MM.1S (cell line): Measurements from ENCODE around the gene MAGI3.

Experiments
- DNase-seq: peaks from one replicate; pipeline ENCODE4 v3.0.0-alpha.2; 2015
- H2AFZ ChIP-seq: fragments of 300-600 bp; sonication (generic); 2 replicates; pipeline ENCODE4 v1.6.0; 2016; ENCODE audit warnings: antibody characterized with exemption, low read length
- H3F3A ChIP-seq: fragments of 300-600 bp; sonication (generic); 2 replicates; pipeline ENCODE4 v1.6.1; 2016; ENCODE audit warnings: mild to moderate bottlenecking, antibody characterized with exemption, low read length, moderate library complexity, mixed read lengths; ENCODE audit not compliant: insufficient read depth
- H3K27ac ChIP-seq: fragments of 300-600 bp; sonication (generic); 2 replicates; pipeline ENCODE4 v1.5.1; 2016; ENCODE audit warnings: mild to moderate bottlenecking, low read length
- H3K27me3 ChIP-seq: fragments of 300-600 bp; sonication (generic); replicated peaks from 2 replicates; pipeline ENCODE4 v1.6.0; 2016; ENCODE audit warnings: low read length; ENCODE audit not compliant: insufficient read depth
- H3K36me3 ChIP-seq: fragments of 300-600 bp; sonication (generic); replicated peaks from 2 replicates; pipeline ENCODE4 v1.6.1; 2016; ENCODE audit warnings: mild to moderate bottlenecking, low read length, mixed read lengths; ENCODE audit not compliant: insufficient read depth
- H3K4me1 ChIP-seq: fragments of 300-600 bp; sonication (generic); 2 replicates; pipeline ENCODE4 v1.6.1; 2016; ENCODE audit warnings: low read length, mixed read lengths
- H3K4me2 ChIP-seq: fragments of 300-600 bp; sonication (generic); 2 replicates; pipeline ENCODE4 v1.6.0; 2016; ENCODE audit warnings: low read depth, low read length
- H3K4me3 ChIP-seq: fragments of 300-600 bp; sonication (generic); 2 replicates; pipeline ENCODE4 v1.5.1; 2016; ENCODE audit warnings: low read length, mixed read lengths
- H3K79me2 ChIP-seq: fragments of 300-600 bp; sonication (generic); 2 replicates; pipeline ENCODE4 v1.6.1; 2016; ENCODE audit warnings: mixed run types, low read length, mixed read lengths
- H3K9ac ChIP-seq: fragments of 300-600 bp; sonication (generic); 2 replicates; pipeline ENCODE4 v1.6.1; 2016; ENCODE audit warnings: low read length, mixed read lengths
- H3K9me2 ChIP-seq: fragments of 300-600 bp; sonication (generic); replicated peaks from 2 replicates; pipeline ENCODE4 v1.6.1; 2016; ENCODE audit warnings: mild to moderate bottlenecking, low read length, mixed read lengths; ENCODE audit not compliant: insufficient read depth
- H3K9me3 ChIP-seq: fragments of 300-600 bp; sonication (generic); replicated peaks from 2 replicates; pipeline ENCODE4 v1.6.1; 2016; ENCODE audit warnings: mild to moderate bottlenecking, low read length, mixed read lengths; ENCODE audit not compliant: insufficient read depth
- H4K20me1 ChIP-seq: fragments of 300-600 bp; sonication (generic); 2 replicates; pipeline ENCODE4 v1.6.1; 2016; ENCODE audit warnings: mild to moderate bottlenecking, low read length, moderate library complexity, mixed read lengths; ENCODE audit not compliant: insufficient read depth
- EZH2 ChIP-seq: fragments of 300-600 bp; sonication (generic); optimal IDR thresholded peaks from 2 replicates; pipeline ENCODE3; 2017; ENCODE audit warnings: low read depth, mild to moderate bottlenecking, antibody characterized with exemption, low read length, mixed read lengths
- EZH2phosphoT487 ChIP-seq: fragments of 300-600 bp; sonication (generic); IDR thresholded peaks from 2 replicates; pipeline ENCODE4 v1.6.1; 2018; ENCODE audit warnings: antibody characterized with exemption, low read length
- TF ChIP-seq, protein P1 (sequence below): fragments of 300-600 bp; sonication (generic); IDR thresholded peaks from 2 replicates; pipeline ENCODE4 v1.5.1; 2016; ENCODE audit warnings: antibody characterized with exemption, low read length, mixed read lengths

Gene MAGI3

DNA sequence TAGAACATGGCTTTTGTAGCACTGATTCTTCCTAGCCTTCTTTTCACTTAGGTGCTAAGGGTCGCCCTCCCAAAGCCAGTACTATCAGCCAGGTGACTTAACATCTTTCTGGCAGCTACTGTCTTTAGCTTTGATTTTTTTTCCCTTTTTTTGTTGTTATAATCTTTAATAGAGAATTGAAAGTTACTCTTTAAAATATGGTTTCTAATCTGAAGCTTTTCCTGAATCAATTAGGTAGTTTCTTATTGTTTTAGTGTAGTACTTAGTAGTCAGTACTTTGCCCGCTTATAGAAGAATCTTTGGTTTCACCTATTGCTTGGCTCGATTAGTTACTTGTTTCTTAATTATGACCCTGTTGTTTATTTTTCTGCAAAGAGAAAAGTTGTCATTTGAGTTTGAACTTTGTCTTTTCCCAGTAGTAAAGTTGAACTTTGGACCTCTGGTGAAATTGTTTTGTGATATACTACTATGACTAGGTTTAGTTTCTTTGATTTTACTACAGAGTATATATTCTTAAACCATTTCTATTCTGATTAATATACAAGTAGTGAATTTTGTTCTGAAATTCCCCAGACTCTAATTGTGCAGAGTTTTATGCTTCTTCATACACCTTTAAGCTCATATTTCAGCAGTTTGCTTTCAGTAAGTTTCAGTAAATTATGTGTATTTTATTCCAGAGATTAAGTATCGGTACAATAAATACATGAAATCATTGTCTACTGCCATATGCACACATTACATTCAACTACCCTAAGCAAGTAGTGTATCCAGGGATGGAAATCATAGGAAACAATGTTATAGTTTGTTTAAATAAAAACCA lies 3.9 kb downstream of the MAGI3 start:
- no peak overlapping the region for H3K4me2 ChIP-seq
- no peak overlapping the region for H2AFZ ChIP-seq
- peaks cover 33% of the 10 kb centered on the region for H3K79me2 ChIP-seq
- H3K4me1 ChIP-seq = no peaks in the 10 kb centered on the region
- TF ChIP-seq EZH2 = no peak
- no peak for TF ChIP-seq EZH2phosphoT487
- TF ChIP-seq, protein P1, sequence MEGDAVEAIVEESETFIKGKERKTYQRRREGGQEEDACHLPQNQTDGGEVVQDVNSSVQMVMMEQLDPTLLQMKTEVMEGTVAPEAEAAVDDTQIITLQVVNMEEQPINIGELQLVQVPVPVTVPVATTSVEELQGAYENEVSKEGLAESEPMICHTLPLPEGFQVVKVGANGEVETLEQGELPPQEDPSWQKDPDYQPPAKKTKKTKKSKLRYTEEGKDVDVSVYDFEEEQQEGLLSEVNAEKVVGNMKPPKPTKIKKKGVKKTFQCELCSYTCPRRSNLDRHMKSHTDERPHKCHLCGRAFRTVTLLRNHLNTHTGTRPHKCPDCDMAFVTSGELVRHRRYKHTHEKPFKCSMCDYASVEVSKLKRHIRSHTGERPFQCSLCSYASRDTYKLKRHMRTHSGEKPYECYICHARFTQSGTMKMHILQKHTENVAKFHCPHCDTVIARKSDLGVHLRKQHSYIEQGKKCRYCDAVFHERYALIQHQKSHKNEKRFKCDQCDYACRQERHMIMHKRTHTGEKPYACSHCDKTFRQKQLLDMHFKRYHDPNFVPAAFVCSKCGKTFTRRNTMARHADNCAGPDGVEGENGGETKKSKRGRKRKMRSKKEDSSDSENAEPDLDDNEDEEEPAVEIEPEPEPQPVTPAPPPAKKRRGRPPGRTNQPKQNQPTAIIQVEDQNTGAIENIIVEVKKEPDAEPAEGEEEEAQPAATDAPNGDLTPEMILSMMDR = no peak
- no peaks in the 10 kb centered on the region for H3K9me3 ChIP-seq
- H3K9ac ChIP-seq = no peak overlapping the region
- H3F3A ChIP-seq = 0 out of 2 replicates have a peak, but pooled peaks cover 2% of the 10 kb centered on the region
- H3K4me3 ChIP-seq = no peak overlapping the region
- DNase-seq = no peak
- H3K27me3 ChIP-seq = no peaks in the 10 kb centered on the region
- H4K20me1 ChIP-seq = no peaks in the 10 kb centered on the region
- H3K9me2 ChIP-seq = no peaks in the 10 kb centered on the region
- no peaks in the 10 kb centered on the region for H3K36me3 ChIP-seq
- no peak overlapping the region for H3K27ac ChIP-seq

DNA sequence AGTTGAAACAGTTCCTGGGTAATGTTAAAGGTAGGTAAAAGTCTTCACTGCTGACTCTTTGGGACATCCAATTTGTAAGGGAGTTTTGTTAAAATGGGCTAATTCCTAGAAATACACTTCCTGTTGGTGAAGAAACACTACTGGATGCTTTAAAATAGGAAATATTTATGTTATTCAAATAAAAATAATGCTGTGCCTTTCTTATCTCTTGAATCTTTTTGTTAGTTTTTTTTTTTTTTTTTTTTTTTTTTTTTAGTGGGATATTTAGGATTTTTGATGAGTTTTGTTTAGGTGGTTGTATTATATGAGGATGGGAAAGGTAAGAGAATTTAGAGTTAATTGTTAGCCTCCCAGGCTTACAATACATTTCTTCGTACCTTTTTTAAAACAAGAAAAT lies 4.5 kb downstream of the MAGI3 start:
- peaks cover 33% of the 10 kb centered on the region for H3K79me2 ChIP-seq
- H3K9ac ChIP-seq = no peak overlapping the region
- H2AFZ ChIP-seq = no peak overlapping the region
- no peaks in the 10 kb centered on the region for H3K9me2 ChIP-seq
- H3K4me3 ChIP-seq = no peak overlapping the region
- TF ChIP-seq, protein P1 = no peak
- no peaks in the 10 kb centered on the region for H3K27me3 ChIP-seq
- H3K4me2 ChIP-seq = no peak overlapping the region
- no peaks in the 10 kb centered on the region for H3K36me3 ChIP-seq
- no peak overlapping the region for H3K27ac ChIP-seq
- no peaks in the 10 kb centered on the region for H3K4me1 ChIP-seq
- DNase-seq = no peak
- H3F3A ChIP-seq = 0 out of 2 replicates have a peak, but pooled peaks cover 2% of the 10 kb centered on the region
- H3K9me3 ChIP-seq = no peaks in the 10 kb centered on the region
- no peaks in the 10 kb centered on the region for H4K20me1 ChIP-seq

DNA sequence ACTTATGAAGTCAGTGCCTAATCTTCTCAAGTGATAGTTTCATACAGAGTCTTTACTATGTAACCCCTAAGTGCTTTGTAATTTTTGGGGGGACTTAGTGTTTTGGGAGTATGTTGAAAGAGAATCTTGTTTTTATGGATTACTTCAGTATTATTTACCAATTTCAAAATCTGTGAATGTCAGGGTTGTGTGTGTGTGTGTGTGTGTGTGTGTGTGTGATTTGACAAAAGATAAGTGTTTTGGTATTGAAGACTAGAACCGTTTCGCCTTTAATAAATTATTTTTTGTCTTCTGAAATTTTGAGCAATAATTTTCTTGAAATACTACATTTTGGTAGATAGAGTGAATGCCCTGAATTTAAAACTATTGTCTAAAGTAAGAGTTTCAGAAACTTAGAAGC lies 5.8 kb downstream of the MAGI3 start:
- no peak overlapping the region for H2AFZ ChIP-seq
- H3K27ac ChIP-seq = no peak overlapping the region
- no peak overlapping the region for H3K4me3 ChIP-seq
- H3K9ac ChIP-seq = no peak overlapping the region
- no peaks in the 10 kb centered on the region for H3K27me3 ChIP-seq
- H3K36me3 ChIP-seq = no peaks in the 10 kb centered on the region
- DNase-seq = no peak
- H3F3A ChIP-seq = 0 out of 2 replicates have a peak, but pooled peaks cover 2% of the 10 kb centered on the region
- no peaks in the 10 kb centered on the region for H4K20me1 ChIP-seq
- no peaks in the 10 kb centered on the region for H3K4me1 ChIP-seq
- no peak overlapping the region for H3K4me2 ChIP-seq
- H3K79me2 ChIP-seq = peaks cover 33% of the 10 kb centered on the region
- no peaks in the 10 kb centered on the region for H3K9me3 ChIP-seq
- H3K9me2 ChIP-seq = no peaks in the 10 kb centered on the region
- no peak for TF ChIP-seq EZH2phosphoT487
- no peak for TF ChIP-seq EZH2
- TF ChIP-seq, protein P1 = no peak
